ENCODE results near the gene ECE1. TPM values are rescaled to one million over a fixed set of nuclear protein-coding genes. Genes with fewer than 3 reads are reported as not detected.

The ECE1 gene
- total and polyA plus RNA-seq, 10 of the 15 experiments (the other 5 are each of a cell fraction or from before 2014, with no cell fraction given) = 0.97 to 81.0 (median 37.0) TPM

DNA sequence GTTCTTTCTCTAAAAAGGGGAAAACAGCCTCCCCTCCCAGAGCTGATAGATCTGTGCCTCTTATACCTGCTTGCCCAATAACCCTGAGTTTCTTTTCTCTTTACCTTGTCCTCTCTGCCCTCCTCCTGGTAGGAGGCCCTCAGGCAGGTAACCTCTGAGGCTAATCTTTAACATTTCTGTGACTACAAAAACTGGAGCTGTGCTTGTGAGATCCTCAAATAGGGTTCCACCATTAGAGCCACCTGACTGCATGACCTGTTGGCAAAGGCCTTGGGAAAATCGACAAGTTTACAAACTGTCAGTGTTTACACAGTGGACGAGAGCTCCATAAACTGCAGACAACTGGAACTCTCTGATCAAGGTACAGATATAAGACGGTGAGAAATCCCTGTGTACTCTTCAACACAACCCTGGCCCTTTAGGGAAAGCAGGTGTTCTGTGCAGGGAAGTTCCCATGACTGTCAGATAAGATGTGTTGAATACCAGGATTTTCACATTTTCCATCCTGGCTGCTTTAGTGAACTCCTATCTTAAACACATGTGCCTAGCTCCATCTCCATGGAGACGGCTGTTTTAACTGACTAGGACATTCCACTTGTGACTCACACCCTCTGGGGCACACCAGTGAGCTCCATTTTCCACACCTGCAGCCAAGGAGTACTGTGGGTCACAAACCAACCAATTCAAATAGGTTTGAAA, 38.3 kb downstream of the ECE1 start (continued):
- TF ChIP-seq MEF2B (IDR thresholded peaks at IDR 0.05; ENCODE audit: partially characterized antibody, poor library complexity, severe bottlenecking) = no peak
- TF ChIP-seq RAD21 (IDR thresholded peaks at IDR 0.05; ENCODE audit: insufficient read depth, low read depth, low read length) = no peak
- no peak for TF ChIP-seq SMARCA5 (IDR thresholded peaks at IDR 0.05)
- TF ChIP-seq BCL11A (IDR thresholded peaks at IDR 0.05; ENCODE audit: low read depth, low read length) = no peak
- TF ChIP-seq SRF (IDR thresholded peaks at IDR 0.05; ENCODE audit: low read depth in 2 of 2, low read length in 2 of 2) = no peak

- Histone ChIP-seq H3K9me3 (replicated peaks; ENCODE audit: control insufficient read depth, insufficient read depth, low read length) (no peaks in the 10 kb centered on the region), H3K4me2 (ENCODE audit: control insufficient read depth, insufficient read depth) (no peak overlapping the region), H4K20me1 (ENCODE audit: control insufficient read depth, insufficient read depth) (no peaks in the 10 kb centered on the region), H3K27me3 (replicated peaks in 1 of 2; ENCODE audit: control insufficient read depth in 2 of 2, insufficient read depth in 2 of 2, low read length in 1 of 2) (no peaks in the 10 kb centered on the region), H3K36me3 (ENCODE audit: control insufficient read depth in 2 of 2, insufficient read depth in 2 of 2, low read length in 1 of 2) (peaks cover 5 to 10% of the 10 kb centered on the region in 2 experiments; a peak in 3 of 4 replicates), H3K9ac (ENCODE audit: control insufficient read depth, insufficient read depth, low read length) (no peak overlapping the region), H3K27ac (ENCODE audit: control insufficient read depth, insufficient read depth) (no peak overlapping the region), H2AFZ (ENCODE audit: control insufficient read depth, low read depth, low read length) (no peak overlapping the region), H3K4me1 (ENCODE audit: control insufficient read depth, insufficient read depth, low read length) (no peaks in the 10 kb centered on the region), H3K79me2 (ENCODE audit: control insufficient read depth, insufficient read depth, low read length) (no peaks in the 10 kb centered on the region), H3K4me3 (no peak overlapping the region)
- ChIA-PET RAD21 (ENCODE audit: unreplicated experiment) (interaction anchor here (0.7 kb wide), 1 partner anchor 122 kb away, joined by 3 read pairs; no protein-coding TSS in a partner anchor), CTCF (interaction anchor here (1.5 to 1.8 kb wide), 2 partner anchors 55 to 118 kb away, joined by 3 to 7 read pairs; no protein-coding TSS in a partner anchor), POLR2A (no interaction called here), SMC1A (ENCODE audit: uncharacterized antibody, unreplicated experiment) (no interaction called here)
- DNase-seq (ENCODE audit: low read depth, low spot score) (no peak), ATAC-seq (no peak), FAIRE-seq (no peak)
- in situ Hi-C loops (cut with MboI) = no loop called here
- TF ChIP-seq NFYA (IDR thresholded peaks at IDR 0.05; ENCODE audit: borderline replicate concordance, low read depth, low read length) = no peak
- TF ChIP-seq NRF1 (conservative IDR thresholded peaks at IDR 0.05; ENCODE audit: low read depth, low read length) = no peak
- TF ChIP-seq BACH1 (IDR thresholded peaks at IDR 0.05; ENCODE audit: borderline replicate concordance) = no peak
- TF ChIP-seq RUNX3 (IDR thresholded peaks at IDR 0.05; ENCODE audit: low read length) = no peak
- TF ChIP-seq SREBF2 (IDR thresholded peaks at IDR 0.05; ENCODE audit: low read length) = no peak
- no peak for TF ChIP-seq IRF4 (IDR thresholded peaks at IDR 0.05; ENCODE audit: low read depth, low read length)
- no peak for TF ChIP-seq RCOR1 (conservative IDR thresholded peaks at IDR 0.05; ENCODE audit: low read depth, low read length)
- TF ChIP-seq ZZZ3 (IDR thresholded peaks at IDR 0.05; ENCODE audit: control insufficient read depth, insufficient read length, low read depth) = no peak
- no peak for TF ChIP-seq ESRRA (IDR thresholded peaks at IDR 0.05; ENCODE audit: low read length)
- no peak for TF ChIP-seq DPF2 (IDR thresholded peaks at IDR 0.05)
- no peak for TF ChIP-seq CBFB (IDR thresholded peaks at IDR 0.05; ENCODE audit: low read depth)
- no peak for TF ChIP-seq CBX3 (IDR thresholded peaks at IDR 0.05; ENCODE audit: borderline replicate concordance, low read depth)
- TF ChIP-seq CHD1 (IDR thresholded peaks at IDR 0.05; ENCODE audit: low read depth, low read length) = no peak
- no peak for TF ChIP-seq SIN3A (IDR thresholded peaks at IDR 0.05; ENCODE audit: low read depth, low read length)
- no peak for TF ChIP-seq E4F1 (IDR thresholded peaks at IDR 0.05; ENCODE audit: borderline replicate concordance, partially characterized antibody)
- intact Hi-C loops (cut with micrococcal nuclease; ENCODE audit: unreplicated experiment) = no loop called here
- no TSS peak for BruUV-seq (replicated peaks)
- WGBS (ENCODE audit: insufficient coverage, insufficient replicate concordance, low lambda C conversion rate, missing lambda C conversion rate) = 64% methylated on average over 8 of the region's 9 CpGs
Observed at GRCh38 chr1:21249940-21250493, 40.2 kb downstream of the ECE1 start.

All from GM12878 (cell line).